K562 (cell line): Measurements from ENCODE around the gene PNPLA7. TPM values are rescaled to one million over a fixed set of nuclear protein-coding genes. Genes with fewer than 3 reads are reported as not detected.

Experiments
- EP300 ChIP-seq: IDR thresholded peaks from 2 replicates; pipeline ENCODE4 v1.6.1; 2012; ENCODE audit warnings: low read length, improper control_type of control experiment
- HDAC3 ChIP-seq: fragments of 450-650 bp; IDR thresholded peaks from 2 replicates; pipeline ENCODE4 v1.6.1; 2018; ENCODE audit warnings: borderline replicate concordance, mild to moderate bottlenecking, moderate library complexity; ENCODE audit not compliant: partially characterized antibody
- HNRNPUL1 ChIP-seq: fragments of 200-400 bp; formaldehyde crosslinking; IDR thresholded peaks from 2 replicates; pipeline ENCODE4 v1.6.1; 2017; ENCODE audit warnings: low read length
- IFI16 ChIP-seq: fragments of 250-450 bp; sonication (Bioruptor Pico); IDR thresholded peaks from 2 replicates; pipeline ENCODE4 v2.1.2; 2022; ENCODE audit warnings: mild to moderate bottlenecking, inconsistent platforms
- MTF1 ChIP-seq: fragments of 250-450 bp; sonication (Bioruptor Pico); IDR thresholded peaks from 2 replicates; pipeline ENCODE4 v1.9.0; 2021; ENCODE audit warnings: moderate library complexity, mild to moderate bottlenecking, inconsistent platforms, borderline replicate concordance
- NRF1 ChIP-seq, 2 experiments: fragments of 450-650 bp; IDR thresholded peaks in 1 of 2; conservative IDR thresholded peaks in 1 of 2; 2 replicates each; pipeline ENCODE4 v1.6.1; 2014; ENCODE audit warnings: mild to moderate bottlenecking in 2 of 2
- RBFOX2 ChIP-seq: fragments of 200-400 bp; formaldehyde crosslinking; IDR thresholded peaks from 2 replicates; pipeline ENCODE4 v1.6.1; 2017; ENCODE audit warnings: low read depth, mild to moderate bottlenecking, low read length, moderate library complexity
- RBM15 ChIP-seq: fragments of 200-400 bp; formaldehyde crosslinking; IDR thresholded peaks from 2 replicates; pipeline ENCODE4 v1.6.1; 2018; ENCODE audit warnings: mild to moderate bottlenecking, low read length, moderate library complexity; ENCODE audit not compliant: insufficient read depth
- RNF2 ChIP-seq: sonication (generic); IDR thresholded peaks from 2 replicates; pipeline ENCODE4 v1.6.1; 2016
- SMARCC2 ChIP-seq: fragments of 450-650 bp; IDR thresholded peaks from 2 replicates; pipeline ENCODE4 v1.6.1; 2017; ENCODE audit warnings: antibody characterized with exemption, moderate library complexity, mild to moderate bottlenecking, low read depth
- YY1 ChIP-seq, 3 experiments: IDR thresholded peaks; 2 replicates each; pipeline ENCODE4 v1.6.1; 2011; ENCODE audit warnings: low read length in 2 of 3, mild to moderate bottlenecking in 2 of 3, moderate library complexity in 2 of 3, borderline replicate concordance in 1 of 3, control low read depth in 1 of 3, low read depth in 1 of 3; ENCODE audit not compliant: insufficient read depth in 3 of 3, insufficient replicate concordance in 2 of 3, control insufficient read depth in 1 of 3, insufficient read length in 1 of 3; ENCODE audit errors: extremely low read depth in 1 of 3
- ZNF274 ChIP-seq: IDR thresholded peaks from 2 replicates; pipeline ENCODE4 v1.6.1; 2011; ENCODE audit warnings: low read depth, mild to moderate bottlenecking, low read length, moderate library complexity, borderline replicate concordance
- ZNF280B ChIP-seq: fragments of 250-450 bp; sonication (Bioruptor Pico); IDR thresholded peaks from 2 replicates; pipeline ENCODE4 v1.5.1; 2021; ENCODE audit warnings: mild to moderate bottlenecking
- ZNF655 ChIP-seq: fragments of 250-450 bp; sonication (Bioruptor Pico); IDR thresholded peaks from 2 replicates; pipeline ENCODE4 v1.5.0; 2021
- ZNF780A ChIP-seq: fragments of 250-450 bp; sonication (Bioruptor Pico); IDR thresholded peaks from 2 replicates; pipeline ENCODE4 v1.5.0; 2021; ENCODE audit warnings: mild to moderate bottlenecking
- polyA plus RNA-seq, 8 experiments: library from polyadenylated mRNA; depleted of rRNA in 4 of 8; stranded (reverse) in 5 of 8; unstranded in 3 of 8; fragments of >200 nt; fragmentation: Nextera tagmentation in 2 of 8; fragmentation: Illumina TruSeq in 1 of 8; extraction: Ambion mirVana in 2 of 8; extraction: Trizol in 1 of 8; gene quantifications; 2 replicates each; pipeline versions ENCODE4 v1.2.1 to v1.2.3, GENCODE V29; 2011 to 2014; ENCODE audit warnings: inconsistent platforms in 1 of 8, missing spikeins in 1 of 8
- total RNA-seq, 7 experiments: library from RNA; depleted of rRNA in 6 of 7; stranded (reverse); fragments of >200 nt in 6 of 7; fragmentation: Illumina TruSeq in 2 of 7; extraction: Trizol in 2 of 7; gene quantifications; 2 replicates each; pipeline versions ENCODE4 v1.2.1 to v1.2.3, GENCODE V29; 2011 to 2021; ENCODE audit warnings: low replicate concordance in 1 of 7
- TF ChIP-seq, protein P1 (sequence below): fragments of 250-450 bp; sonication (Bioruptor Pico); IDR thresholded peaks from 2 replicates; pipeline ENCODE4 v1.5.0; 2022; ENCODE audit warnings: mild to moderate bottlenecking
- TF ChIP-seq, protein P2 (sequence below): fragments of 250-450 bp; sonication (Bioruptor Pico); IDR thresholded peaks from 2 replicates; pipeline ENCODE4 v1.8.0; 2022; ENCODE audit warnings: moderate library complexity, mild to moderate bottlenecking, inconsistent platforms

PNPLA7 gene
- total and polyA plus RNA-seq, 9 of the 15 experiments (the other 6 are each of a cell fraction or from before 2014, with no cell fraction given) = 0.01 to 0.85 (median 0.19) TPM; not detected in 1

DNA sequence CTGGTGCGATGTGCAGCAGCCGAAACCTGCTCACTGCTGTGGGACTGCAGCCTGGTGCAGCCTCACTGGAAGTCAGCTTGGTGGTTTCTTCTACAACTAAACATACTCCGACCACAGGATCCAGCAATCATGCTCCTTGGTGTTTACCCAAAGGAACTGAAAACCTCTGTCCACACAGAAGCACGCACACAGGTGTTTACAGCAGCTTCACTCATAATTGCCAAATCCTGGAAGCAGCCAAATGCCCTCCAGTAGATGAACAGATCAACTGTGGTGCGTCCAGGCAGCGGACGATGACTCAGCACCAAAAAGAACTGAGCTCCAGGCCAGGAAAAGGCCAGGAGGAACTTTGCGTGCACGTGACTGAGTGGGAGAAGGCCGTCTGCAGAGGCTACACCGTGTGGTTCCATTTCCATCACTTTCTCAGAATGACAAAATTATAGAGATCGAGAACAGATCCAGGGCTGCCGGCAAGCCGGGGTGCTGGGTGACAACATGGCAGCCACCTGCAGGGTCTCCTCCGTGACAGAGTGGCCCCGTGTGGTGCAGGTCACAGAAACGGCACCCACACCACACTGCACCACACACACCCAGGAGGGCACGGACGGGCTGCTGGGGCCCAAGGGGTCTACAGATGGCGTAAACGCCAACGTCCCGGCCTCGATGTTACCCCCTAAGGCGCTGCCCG, 68.0 kb downstream of the PNPLA7 start (continued):
- TF ChIP-seq, protein P1, sequence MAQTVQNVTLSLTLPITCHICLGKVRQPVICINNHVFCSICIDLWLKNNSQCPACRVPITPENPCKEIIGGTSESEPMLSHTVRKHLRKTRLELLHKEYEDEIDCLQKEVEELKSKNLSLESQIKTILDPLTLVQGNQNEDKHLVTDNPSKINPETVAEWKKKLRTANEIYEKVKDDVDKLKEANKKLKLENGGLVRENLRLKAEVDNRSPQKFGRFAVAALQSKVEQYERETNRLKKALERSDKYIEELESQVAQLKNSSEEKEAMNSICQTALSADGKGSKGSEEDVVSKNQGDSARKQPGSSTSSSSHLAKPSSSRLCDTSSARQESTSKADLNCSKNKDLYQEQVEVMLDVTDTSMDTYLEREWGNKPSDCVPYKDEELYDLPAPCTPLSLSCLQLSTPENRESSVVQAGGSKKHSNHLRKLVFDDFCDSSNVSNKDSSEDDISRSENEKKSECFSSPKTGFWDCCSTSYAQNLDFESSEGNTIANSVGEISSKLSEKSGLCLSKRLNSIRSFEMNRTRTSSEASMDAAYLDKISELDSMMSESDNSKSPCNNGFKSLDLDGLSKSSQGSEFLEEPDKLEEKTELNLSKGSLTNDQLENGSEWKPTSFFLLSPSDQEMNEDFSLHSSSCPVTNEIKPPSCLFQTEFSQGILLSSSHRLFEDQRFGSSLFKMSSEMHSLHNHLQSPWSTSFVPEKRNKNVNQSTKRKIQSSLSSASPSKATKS = no peak
- TF ChIP-seq RBFOX2 (peak; percentile 36; the same call in 1 of the 2 replicates), ZNF280B (CRISPR knock-in tag) (no peak), IFI16 (CRISPR knock-in tag) (no peak), NRF1 (conservative IDR thresholded peaks at IDR 0.05 in 1 of 2, IDR thresholded peaks at IDR 0.05 in 1 of 2) (peak in 1 of 2 experiments; percentile 35; a peak in 2 of 4 replicates), YY1 (IDR thresholded peaks at IDR 0.05; ENCODE audit: borderline replicate concordance in 1 of 3, control insufficient read depth in 1 of 3, extremely low read depth in 1 of 3, insufficient read depth in 3 of 3, insufficient read length in 1 of 3, insufficient replicate concordance in 2 of 3, low read depth in 1 of 3, low read length in 2 of 3) (peak in 1 of 3 experiments; percentile 15), ZNF274 (no peak), HDAC3 (no peak), EP300 (peak; percentile 57), RNF2 (peak; percentile 75; the same call in 1 of the 2 replicates), ZNF655 (no peak), ZNF780A (no peak), HNRNPUL1 (no peak), SMARCC2 (0 out of 2 replicates have a peak, but pooled peaks have one; percentile 69), RBM15 (no peak), MTF1 (0 out of 2 replicates have a peak, but pooled peaks have one; percentile 3)
- TF ChIP-seq, protein P2, sequence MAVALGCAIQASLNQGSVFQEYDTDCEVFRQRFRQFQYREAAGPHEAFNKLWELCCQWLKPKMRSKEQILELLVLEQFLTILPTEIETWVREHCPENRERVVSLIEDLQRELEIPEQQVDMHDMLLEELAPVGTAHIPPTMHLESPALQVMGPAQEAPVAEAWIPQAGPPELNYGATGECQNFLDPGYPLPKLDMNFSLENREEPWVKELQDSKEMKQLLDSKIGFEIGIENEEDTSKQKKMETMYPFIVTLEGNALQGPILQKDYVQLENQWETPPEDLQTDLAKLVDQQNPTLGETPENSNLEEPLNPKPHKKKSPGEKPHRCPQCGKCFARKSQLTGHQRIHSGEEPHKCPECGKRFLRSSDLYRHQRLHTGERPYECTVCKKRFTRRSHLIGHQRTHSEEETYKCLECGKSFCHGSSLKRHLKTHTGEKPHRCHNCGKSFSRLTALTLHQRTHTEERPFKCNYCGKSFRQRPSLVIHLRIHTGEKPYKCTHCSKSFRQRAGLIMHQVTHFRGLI = 0 out of 2 replicates have a peak, but pooled peaks have one; percentile 23
